Choroid plexus epithelial cell (primary cell): ENCODE data around the gene CTAGE4.
A peak's percentile ranks its signal among the peaks of the same experiment; 100 is the strongest.
"Not testable (repeated sequence)": the region's sequence is repeated elsewhere in the genome, so short reads cannot be mapped to it uniquely, and the experiment has no call there.

Experiments
- DNase-seq: peaks from one replicate; pipeline ENCODE4 v3.0.0-alpha.2; 2010; ENCODE audit warnings: low read depth
- H3K4me3 ChIP-seq: 2 replicates; pipeline ENCODE4 v1.5.1; 2011; ENCODE audit warnings: low read depth, mild to moderate bottlenecking, control low read depth, low read length, moderate library complexity

The CTAGE4 gene

GRCh38 chr7:144226866-144227265 lies 43.6 kb downstream of the CTAGE4 start:
- H3K4me3 ChIP-seq: not testable (repeated sequence)
- DNase-seq: peak; percentile 1

GRCh38 chr7:144228810-144229209 lies 45.5 kb downstream of the CTAGE4 start:
- DNase-seq, H3K4me3 ChIP-seq: not testable (repeated sequence)

GRCh38 chr7:144231027-144231426 lies 47.8 kb downstream of the CTAGE4 start:
- not testable (repeated sequence) for DNase-seq, H3K4me3 ChIP-seq

- H3K4me3 ChIP-seq, DNase-seq: not testable (repeated sequence)
These were observed 49.8 kb downstream of the CTAGE4 start for GRCh38 chr7:144233039-144233438.
